GM19438 (cell line): ENCODE results near the gene FCHSD2.
A peak's percentile ranks its signal among the peaks of the same experiment; 100 is the strongest.
"Not testable (repeated sequence)": the region's sequence is repeated elsewhere in the genome, so short reads cannot be mapped to it uniquely, and the experiment has no call there.

ENCODE experiments used
- ATAC-seq: cut with Tn5 transposase; IDR thresholded peaks from one replicate; pipeline ENCODE4 v1.9.1; 2021; ENCODE audit warnings: low read depth; ENCODE audit not compliant: unreplicated experiment

The FCHSD2 gene

DNA sequence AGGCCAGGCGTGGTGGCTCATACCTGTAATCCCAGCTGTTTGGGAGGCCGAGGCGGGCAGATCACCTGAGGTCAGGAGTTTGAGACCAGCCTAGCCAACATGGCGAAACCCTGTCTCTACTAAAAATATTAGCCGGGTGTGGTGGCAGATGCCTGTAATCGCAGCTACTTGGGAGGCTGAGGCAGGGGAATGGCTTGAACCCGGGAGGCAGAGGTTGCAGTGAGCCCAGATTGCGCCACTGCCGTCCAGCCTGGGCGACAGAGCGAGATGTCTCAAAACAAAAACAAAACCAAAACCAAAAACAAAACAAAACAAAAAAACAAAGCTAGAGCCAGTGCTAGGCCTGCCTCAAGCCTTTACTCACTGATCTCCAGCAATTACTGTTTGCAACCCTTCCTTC, 314.5 kb downstream of the FCHSD2 start:
- not testable (repeated sequence) for ATAC-seq

DNA sequence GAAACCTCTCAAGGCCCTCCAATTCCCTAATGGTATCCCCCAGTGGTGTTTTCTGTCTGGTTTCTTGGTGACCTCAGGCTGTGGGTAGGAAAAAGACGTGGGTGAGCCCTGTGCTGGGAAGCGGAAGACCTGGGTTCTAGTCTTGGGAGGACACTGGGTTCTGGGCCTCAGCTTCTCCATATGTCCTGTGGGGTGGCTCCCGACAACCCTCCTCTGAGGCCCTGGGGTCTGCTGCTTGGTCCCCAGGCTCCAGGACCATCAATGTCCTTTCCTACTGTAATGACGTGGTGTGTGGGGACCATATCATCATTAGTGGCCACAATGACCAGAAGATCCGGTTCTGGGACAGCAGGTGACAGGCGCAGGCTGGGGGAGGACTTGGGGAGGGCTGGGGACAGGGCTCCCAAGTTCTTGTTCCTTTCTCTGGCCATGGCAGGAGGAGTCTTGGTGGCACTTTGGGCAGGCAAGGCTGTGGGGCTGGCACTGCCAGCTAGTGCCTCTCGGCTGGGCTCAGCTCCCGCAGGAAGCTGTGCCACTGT, 315.1 kb downstream of the FCHSD2 start:
- no peak for ATAC-seq

DNA sequence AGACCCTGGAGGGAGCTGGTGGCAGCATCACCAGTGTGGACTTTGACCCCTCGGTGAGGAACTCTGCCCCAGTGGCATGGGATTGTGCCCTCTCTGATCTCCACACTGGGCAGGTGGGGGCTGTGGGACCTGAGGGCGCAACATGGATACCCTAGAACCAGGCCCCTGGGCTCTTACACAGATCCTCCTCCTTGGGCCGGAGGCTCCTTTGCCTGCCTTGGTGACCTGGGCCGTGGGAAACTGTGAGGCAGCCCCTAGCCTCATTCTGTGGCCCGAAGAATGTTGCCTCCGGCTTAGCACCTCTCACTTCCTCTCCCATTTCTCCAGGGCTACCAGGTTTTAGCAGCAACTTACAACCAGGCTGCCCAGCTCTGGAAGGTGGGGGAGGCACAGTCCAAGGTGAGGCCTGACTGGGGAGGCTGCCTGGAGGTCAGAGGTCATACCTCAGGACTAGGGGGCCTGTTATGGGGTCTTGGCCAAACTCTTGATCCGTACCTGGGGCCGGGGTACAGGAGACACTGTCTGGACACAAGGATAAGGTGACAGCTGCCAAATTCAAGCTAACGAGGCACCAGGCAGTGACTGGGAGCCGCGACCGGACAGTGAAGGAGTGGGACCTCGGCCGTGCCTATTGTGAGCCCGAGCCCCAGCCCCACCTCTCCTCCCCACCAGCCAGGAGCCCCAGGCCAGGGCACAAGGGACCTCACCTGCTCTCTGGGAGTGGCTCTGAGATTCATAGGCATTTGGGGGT, 315.8 kb downstream of the FCHSD2 start:
- ATAC-seq, result no peak

DNA sequence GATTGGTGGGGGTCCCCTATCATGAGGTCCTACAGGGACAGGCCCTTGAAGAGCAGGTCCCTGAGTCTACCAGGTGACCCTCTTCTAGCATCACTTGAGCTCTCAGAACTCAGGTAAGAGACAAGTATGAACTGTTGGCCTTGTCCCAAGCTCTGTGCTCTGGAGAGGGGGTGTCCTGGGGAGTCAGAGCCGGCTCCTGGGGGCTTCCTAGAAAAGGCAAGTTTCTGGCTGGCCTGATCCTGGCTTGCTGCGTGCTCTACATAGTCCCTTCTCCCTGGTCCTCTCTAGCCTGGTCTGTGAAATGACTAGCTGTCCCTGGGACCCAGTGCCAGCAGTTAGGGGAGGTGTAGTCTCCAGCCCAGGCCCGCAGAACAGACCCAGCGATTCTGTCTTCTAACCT, 316.5 kb downstream of the FCHSD2 start:
- no peak for ATAC-seq

DNA sequence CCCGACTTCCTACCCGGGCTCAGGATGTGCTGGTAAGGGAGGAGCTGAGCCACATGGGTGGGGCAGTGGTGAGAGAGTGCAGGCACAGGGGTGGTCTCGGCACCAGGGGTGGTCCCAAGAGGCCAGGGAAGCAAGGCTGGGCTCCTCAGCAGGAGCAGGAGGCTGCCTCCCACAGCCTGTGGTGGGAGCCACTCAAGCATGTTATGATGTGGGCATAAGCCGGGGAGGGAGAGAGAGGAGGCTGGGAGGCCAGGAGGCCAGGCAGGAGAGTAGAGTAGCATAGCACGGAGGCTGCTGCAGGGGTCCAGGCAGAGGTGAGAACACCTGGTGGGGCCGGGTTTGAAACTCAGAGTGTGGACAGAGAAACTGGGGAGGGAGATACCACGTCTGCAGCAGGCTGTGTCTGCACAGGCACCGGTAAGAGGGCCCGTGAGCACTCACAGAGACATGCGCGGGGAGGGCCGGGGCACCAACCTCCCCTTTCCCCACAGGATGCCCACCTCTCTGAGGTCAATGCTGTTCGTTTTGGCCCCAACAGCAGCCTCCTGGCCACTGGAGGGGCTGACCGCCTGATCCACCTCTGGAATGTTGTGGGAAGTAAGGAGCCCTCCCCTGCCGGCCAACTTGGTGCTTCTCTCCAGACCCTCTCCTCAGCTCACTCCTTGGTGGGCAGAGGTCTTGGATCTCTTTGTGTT, 317.2 kb downstream of the FCHSD2 start:
- no peak for ATAC-seq

DNA sequence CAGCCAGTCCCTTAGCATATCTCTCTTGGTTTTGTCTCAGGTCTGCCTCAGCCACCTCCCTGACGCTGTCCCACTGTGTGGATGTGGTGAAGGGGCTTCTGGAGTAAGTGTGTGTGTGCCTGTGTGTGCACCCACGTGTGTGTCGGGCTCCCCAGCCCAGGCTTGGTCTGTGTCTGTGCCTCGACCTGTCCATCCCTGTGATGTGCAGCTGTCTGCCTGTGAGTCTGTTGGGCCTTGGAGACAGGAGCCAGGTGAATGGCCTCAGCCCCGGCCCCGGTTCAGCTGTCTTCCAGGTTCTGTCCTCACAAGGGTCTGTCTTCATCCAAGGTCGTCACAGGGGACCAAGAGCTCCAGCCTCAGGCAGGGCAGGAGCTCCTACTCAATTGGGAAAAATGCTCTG, 318.1 kb downstream of the FCHSD2 start:
- no peak for ATAC-seq

DNA sequence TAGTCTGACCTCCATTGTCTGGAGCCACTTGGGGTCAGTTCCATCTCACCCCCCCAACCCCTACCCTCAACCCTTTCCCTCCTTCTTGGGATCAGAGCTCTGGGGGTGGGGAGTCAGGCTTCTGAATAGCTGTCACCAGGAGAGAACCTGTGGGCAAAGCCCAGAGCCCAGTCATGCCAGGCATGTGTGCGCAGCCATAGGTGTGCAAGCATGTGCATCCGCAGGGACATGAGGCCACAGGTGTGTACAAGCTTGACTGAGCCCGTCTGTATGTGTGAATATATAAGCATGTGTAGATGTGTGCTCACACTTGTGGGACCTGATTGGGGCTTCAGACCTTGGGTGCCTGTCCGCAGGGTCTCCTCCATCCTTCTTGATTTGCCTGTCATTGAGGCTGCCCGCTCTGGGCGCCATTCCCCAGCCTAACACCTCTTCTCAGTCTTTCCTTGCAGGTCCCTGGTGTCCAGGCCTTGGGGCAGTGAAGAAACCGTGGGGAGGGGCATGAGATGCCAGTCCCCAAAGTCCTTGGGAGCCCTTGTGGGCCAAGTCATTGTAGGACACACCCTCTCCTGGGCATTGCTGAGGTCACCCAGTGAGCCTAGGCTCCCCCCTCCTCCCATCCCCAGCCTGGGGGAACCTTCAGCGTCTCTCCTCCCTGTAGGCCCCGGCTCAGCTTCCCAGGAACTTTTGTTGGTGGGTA, 318.9 kb downstream of the FCHSD2 start:
- no peak for ATAC-seq

DNA sequence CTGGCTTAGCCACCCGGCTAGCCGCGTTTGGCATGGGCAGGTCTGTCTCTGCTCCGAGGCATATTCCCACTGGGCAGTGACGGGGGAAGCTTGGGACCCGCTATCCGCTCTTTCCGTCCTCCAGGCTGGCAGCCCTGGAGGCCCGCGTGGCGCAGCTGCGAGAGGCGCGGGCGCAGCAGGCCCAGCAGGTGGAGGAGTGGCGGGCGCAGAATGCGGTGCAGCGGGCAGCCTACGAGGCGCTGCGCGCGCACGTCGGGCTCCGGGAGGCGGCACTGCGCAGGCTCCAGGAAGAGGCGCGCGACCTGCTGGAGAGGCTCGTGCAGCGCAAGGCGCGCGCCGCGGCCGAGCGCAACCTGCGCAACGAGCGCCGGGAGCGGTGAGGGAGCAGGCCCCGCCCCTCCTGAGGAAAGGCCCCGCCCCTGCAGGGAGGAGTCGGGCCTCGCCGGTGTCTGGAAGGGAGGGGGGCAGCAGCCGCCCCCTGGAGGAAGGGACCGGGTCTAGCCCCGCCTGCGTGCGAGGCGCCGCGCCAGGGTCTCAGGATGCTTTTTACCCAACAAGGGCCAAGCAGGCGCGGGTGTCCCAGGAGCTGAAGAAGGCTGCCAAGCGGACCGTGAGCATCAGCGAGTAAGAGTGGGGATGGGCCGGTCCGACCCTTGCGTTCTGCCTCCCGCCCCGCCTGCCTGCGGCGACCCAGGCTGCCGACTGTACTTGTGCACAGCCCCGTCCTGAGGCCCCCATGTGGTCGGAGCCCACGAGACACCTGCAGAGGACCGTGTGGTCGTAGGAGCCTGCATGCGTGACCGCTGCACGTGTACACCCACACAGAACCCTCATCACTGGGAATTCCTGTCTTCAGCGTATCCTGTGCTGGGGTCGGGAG, 320.0 kb downstream of the FCHSD2 start:
- ATAC-seq, result peak; percentile 56

DNA sequence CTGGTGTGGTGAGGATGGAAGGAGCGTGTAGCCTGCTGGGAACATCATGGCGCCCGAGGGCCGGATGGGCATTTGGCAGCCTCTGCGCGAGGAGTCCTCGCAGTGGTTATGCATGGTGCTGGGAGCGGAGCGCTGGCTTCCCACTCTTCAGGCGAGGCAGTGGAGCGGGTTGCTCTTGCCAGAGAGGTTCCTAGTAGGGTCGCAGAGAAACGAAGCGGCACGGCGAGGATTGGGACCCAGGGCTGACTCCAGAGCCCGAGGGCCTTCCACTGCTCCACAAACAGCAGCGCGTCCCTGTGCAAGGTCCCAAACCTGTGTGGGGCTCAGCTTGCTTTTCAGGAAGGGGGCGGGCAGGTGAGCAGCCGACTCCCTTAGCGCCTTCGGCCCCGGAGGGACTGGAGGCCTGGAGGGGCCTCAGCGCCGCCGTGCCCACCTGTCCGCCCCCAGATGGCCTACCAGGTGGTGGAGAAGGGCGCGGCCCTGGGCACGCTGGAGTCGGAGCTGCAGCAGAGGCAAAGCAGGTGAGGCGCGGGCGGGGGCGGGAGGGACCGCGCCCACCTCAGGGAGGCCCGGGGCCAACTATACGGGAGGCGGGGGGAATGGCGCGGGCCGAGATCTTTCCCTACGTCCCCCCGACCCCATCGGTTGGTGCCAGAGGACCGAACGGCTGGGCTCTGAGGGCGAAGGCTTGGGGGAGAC, 320.7 kb downstream of the FCHSD2 start:
- ATAC-seq, result no peak

DNA sequence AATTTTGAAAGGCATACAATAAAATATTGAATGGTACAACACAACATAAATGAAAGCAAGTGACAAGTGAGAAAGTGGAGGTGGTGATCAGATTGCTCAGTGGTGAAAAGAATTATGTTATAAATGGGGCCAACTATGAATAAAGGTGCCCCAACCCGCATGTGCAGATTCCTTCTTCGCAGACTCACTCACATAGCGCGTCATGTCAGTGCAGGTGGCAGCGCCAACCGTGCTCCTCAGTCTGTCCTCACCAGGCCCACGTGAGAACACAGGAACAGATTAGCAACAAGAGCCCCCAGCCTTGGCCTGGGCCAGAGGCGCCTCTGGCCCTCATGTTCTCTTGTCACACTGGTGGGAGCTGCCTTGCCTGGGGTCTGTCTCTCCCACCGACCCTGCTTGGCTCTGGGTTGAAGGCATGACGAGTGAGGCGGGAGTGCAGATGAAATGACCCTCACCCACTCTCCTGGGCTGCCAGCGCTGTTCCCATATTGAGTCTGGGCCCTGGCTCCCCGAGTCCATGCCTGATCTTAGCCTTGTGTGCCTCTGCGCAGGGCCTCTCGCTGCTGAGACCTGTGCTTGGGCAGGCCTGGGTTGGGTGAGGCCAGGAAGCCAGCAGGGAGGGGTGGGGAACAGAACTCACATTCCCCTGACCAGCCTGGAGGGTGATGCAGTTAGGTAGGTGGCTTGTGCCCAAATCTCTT, 321.5 kb downstream of the FCHSD2 start:
- no peak for ATAC-seq

DNA sequence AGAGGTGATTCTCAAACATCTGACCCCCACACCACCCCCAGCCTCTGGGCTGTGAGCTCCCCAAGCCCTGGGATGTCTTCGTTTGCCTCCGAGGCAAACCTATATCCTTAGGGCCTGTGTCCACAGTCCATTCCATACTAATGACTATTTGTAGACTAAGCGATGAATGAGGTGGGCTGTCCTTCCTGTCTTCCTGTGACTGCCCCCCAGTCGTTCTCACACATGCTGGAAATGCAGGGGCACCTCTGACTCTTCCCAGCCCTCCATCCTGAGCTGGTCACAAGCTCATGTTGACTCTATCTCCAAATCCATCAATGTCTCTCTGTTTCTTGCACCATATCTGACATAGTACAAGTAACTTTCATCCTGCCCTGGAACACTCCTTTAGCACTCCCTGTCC, 323.1 kb downstream of the FCHSD2 start:
- no peak for ATAC-seq

DNA sequence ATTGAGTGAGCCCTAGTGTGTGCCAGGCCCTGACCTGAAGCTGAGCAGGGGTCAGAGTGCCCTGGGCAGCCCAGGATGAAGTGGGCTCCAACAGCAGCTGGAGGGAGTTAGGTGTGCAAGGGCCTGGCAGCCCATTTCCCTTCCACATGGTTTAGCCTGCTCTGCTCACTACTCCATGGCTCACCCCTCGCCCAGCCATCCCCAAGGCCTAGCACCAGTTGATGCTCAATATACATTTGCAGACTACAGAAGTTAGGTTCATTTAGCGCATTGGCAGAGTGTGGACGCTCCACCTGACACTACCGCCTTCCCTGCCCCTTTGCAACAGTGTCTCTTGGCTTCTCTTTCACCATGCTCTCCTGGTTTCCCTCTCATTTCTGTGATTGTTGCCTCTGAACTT, 324.2 kb downstream of the FCHSD2 start:
- no peak for ATAC-seq

DNA sequence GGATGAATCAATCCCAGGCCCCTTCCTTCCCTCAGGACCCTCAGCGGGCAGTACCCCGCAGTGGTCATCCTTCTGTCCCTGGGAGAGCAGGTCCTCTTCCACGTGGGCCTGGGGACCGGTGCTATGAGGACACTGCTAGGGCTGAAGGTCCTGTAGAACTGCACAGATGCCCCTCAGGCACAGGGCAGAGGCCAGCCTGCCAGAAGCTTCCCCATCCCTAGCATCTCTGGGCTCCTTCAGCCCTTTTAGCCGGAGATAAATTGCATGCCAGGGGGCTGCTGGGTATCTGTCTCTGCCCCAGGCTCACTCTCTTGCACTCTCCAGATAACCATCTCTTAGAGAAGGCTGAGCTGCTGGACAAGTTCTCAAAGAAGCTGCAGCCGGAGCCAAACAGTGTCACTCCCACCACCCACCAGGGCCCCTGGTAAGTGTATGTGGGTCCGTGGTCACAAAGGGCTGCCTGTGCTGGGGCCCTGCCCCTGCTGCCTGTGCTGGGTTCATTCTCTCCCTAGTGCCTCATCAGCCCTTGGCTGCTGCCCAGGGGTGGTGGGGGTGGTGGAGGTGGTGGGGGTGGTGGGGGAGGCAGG, 325.6 kb downstream of the FCHSD2 start:
- ATAC-seq, result no peak

DNA sequence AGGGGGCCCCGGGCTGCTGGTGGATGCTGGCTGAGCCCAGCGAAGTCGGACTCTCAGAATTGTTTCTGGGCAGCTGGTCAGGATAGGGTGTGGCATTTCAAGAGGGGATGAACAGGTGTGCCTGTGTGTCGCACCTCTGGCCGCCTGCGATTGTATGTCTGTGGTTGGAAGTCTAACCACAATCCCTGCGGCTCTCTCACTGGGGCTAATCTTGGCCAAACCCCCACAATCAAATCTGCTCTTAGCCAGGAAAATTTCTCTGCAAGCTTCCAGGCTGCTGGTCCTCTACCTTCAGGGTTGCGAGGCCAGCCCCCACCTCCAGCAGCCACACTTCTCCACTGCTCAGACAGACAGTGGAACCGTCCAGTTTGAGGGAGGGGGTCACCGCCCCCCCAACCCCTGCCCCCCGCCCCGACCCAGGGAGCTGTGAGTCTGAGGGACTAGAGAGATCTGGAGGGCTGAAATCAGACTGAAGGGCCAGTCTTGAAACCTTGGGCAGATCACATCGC, 327.0 kb downstream of the FCHSD2 start:
- no peak for ATAC-seq

DNA sequence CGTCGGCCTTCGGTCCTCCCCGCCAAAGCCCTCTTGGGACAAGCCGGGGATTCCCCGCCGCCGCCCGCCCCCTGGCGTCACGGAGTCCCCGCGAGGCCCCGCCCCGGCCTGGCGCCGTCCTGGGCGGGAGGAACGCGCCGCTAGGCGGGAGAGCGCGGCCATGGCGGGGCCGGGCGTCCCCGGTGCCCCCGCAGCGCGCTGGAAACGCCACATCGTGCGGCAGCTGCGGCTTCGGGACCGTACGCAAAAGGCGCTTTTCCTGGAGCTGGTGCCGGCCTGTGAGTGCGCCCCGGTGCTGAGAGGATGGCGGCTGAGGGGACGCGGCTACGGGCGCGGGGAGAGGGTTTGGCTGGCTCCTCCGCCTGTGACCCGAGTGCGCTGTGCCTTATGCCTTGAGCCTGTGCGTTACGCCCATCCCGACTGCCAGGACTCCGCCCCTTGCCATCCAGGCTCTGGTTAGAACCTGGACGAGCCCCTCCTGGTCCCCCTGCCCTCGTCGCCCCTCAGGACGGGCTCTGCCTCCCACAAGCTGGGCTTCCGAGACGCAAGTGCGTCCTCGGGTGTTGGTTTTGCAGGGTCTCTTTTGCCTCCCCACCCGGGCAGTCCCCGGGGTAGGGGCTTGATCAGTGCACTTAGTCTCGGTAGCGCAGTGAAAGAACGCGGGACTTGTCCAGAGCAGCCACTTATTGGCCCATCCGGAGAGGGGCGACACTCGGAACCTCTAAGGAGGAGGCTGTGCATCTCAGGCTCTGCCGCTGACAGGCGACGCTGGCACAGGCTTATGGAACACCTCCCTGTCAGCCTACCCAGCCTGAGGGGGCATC, 327.6 kb downstream of the FCHSD2 start, which contains the start of gene ATG16L2:
Gene ATG16L2, plus strand, starts transcription at position 126 of the 824 bp plus-strand sequence. Its CDS starts 35 bp downstream, at position 161.
- ATAC-seq, result peak; percentile 51

DNA sequence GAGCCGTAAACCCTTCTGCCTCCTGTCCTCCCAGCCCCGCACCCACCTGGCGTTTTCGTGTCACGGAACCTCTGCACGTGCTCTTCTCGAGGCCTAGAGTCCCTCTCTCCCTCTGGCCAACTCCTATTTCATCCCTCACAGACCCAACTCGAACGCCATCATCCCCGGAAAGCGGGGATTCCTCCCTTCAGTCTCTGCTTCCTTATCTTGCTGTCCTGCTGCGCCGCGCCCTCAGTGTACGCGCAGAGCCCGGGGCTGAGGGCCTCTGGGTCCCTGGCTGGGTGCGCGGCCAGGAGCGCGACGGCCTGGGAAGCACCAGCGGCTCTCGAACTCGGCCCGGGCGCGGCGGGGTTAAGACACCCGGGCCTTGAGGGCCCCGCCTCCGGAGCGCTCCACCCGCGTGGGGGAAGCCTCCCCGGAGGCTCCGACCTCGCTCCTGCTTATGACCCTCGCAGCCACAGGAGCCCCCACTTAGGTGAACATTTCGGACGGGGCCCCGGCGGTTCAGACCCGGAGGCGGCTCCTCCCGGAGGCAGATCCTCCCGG, 328.3 kb downstream of the FCHSD2 start:
- ATAC-seq, result peak; percentile 37

DNA sequence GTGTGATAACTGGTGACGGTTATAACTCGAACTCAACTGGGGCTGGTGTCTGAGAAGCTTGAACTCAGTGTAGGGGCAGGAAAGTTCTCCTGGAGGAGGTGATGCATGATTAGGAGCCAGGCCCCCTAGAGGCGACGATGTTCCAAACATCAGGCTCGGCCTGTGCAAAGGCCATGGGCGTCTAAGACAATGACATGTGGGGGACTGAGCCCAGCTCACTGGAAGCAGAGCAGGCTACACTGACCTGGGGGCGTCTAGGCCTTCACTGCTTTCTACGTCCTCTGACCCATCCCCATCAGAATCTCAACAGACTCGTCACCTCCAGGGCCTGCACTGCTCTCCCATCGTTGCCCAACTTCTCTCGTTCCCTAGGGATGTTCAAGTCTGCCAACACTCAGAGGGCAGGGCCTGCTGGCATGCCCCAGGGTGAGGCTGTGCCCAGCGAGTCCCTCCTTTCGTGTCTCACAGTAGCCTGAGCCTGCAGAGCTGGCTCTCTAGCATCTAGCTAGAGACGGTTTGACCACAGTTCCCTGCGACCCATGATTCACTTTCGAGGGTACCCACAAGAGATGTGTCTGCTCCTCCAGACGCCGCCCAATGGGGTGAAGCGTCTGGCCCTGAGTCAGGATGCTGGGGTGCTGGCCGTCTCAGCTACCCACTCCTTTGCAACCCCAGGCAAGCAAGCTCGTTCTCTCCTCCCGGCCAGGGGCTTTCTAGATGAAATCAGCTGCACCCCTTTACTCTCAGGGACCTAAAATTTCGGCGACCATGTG, 329.0 kb downstream of the FCHSD2 start:
- no peak for ATAC-seq
